HG03139 (cell line): ENCODE results near the gene PSMC3.

ENCODE experiments used
- ATAC-seq: cut with Tn5 transposase; IDR thresholded peaks from one replicate; pipeline ENCODE4 v1.9.1; 2021; ENCODE audit not compliant: unreplicated experiment

PSMC3 gene

DNA sequence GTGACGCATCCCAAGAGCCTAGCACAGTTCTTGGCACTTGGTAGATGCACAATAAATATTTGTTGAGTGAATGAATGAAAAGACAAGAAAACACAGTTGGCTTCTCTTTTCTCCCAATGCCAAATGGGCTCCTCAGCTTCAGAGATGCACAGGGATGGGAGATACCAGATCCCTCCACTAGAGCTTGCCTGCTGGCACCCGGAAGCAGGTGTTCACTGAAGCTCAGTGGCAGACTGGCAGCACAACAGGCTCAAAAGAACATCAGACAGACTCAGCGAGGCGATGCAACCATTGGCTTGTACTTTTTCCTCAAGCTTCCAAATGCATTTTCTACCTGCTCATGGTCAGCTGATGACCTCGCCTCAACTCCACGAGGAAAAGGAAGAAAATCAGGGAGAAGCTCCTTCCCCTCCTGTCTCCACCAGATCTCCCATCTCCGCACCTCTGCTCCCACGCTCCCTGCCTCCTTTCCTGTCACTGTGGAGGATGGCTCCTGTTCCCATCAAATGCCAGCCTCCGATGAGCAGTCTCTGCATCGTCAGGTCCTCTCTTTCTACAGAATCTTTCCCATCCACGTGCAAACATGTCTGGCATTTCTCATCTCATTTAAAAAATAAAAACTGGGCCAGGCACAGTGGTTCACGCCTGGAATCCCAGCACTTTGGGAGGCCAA, 16.9 kb upstream of the PSMC3 start:
- ATAC-seq, result no peak

DNA sequence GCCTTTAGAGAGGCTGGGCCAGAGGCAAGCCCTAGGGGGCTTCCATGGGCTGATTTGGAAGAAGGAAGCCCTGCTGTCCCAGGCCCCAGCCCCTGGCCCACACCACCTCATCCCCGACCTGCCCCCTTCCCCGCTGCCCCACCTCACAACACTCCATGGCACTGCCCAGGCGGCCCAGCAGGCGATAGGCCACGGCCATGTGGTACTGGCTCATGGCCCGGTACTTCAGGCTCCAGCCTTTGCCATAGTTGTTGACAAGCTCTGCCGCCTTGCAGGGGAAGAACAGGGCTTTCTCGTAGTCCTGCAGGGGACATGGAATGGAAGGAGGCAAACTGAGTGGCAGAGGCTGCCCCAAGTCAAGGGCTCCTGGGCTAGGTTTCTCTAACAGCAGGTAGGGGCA, 16.3 kb upstream of the PSMC3 start:
- no peak for ATAC-seq

GRCh38 chr11:47441421-47441820, 15.2 kb upstream of the PSMC3 start:
- no peak for ATAC-seq

- ATAC-seq, result no peak
Observed at GRCh38 chr11:47440054-47440476, 13.8 kb upstream of the PSMC3 start.

GRCh38 chr11:47438721-47439120, 12.5 kb upstream of the PSMC3 start:
- no peak for ATAC-seq

DNA sequence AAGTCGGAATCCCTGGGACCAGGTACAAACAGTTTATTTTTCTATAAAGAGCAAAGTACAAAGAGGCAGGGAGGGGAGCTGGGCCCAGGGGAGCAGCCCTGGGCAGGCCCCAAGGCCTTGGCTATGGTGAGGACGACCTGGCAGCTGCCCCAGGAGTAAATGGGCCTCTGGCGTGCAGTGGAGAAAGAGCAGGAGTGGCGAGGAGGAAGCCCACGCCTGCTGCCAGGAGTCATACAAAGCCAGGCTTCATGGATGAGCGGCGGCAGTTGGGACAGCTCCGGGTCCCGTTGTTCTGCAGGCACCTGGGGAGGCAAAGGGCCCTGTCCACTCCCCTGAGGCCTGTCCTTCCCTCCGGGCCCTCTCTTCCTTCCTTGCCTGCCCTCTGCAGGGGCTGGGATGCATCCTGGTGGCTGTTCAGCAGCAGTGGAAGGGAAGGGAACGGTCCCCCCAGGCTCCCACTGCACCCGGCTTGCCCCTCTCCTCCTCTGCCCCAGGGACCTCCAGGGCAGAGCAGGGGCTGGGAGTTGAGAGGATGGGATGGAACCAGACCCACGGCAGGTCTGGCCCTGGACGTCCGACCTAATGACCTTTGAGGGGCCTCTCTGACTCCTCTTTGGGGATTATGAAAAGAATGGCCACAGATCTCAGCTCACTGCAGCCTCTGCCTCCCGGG, 11.6 kb upstream of the PSMC3 start:
- ATAC-seq, result no peak

DNA sequence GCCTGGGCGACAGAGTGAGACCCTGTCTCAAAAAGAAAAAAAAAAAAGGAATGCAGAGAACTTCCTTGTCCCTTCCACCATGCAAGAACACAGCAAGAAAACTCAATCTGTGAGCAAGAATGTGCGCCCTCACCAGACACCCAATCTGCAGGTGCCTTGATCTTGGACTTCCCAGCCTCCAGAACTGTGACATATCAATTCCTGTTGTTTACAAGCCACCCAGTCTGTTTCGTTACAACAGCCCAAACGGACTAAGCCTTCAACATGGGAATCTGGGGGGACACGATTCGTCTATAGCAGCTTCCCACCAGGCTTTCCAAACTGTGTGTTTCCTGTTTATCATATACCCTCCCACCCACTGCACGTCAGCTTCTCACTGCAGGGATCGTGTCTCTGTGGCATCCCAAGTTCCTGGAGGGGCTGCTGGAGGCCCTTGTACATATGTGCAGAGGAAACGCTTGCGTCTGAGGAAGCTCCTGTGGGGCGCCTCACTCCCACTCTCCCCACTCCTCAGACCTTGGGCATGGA, 11.0 kb upstream of the PSMC3 start:
- ATAC-seq, result no peak

- no peak for ATAC-seq
Observed at GRCh38 chr11:47436726-47437125, 10.5 kb upstream of the PSMC3 start.

- ATAC-seq, result no peak
Observed at GRCh38 chr11:47435687-47436086, 9.4 kb upstream of the PSMC3 start.

DNA sequence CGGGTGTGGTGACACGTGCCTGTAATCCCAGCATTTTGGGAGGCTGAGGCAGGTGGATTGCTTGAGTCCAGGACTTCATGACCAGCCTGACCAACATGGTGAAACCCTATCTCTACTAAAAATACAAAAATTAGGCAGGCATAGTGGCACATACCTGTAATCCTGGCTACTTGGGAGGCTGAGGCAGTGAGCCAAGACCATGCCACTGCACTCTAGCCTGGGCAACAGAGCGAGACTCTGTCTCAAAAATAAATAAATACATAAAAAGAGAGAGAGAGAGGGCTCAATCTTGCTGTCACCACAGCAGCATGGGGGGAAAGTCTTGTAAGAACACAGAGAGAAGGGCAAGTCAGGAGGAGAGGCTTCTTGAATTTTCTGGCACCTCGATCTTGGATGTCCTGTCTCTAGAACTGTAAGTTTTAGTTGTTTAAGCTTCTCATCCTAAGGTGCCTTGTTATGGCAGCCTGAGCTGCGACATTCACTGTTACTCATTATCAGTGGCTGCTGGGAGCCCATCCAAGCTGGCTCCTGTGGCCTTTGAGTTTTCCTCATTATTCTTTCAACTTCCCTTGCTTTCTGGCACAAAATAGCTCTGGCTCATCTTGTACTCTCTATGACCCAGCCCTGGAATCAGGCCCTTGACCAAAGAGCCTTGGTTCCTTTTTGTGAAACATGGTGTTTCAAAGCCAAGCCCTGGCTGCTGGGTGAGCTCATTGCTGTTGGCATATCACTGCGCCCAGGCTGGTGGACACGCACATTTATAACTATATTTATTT, 8.0 kb upstream of the PSMC3 start:
- ATAC-seq, result no peak

- ATAC-seq, result no peak
Observed at GRCh38 chr11:47433157-47433556, 6.9 kb upstream of the PSMC3 start.

GRCh38 chr11:47431356-47432083, 5.3 kb upstream of the PSMC3 start:
- ATAC-seq, result no peak

- no peak for ATAC-seq
Observed at GRCh38 chr11:47430524-47430923, 4.3 kb upstream of the PSMC3 start.

DNA sequence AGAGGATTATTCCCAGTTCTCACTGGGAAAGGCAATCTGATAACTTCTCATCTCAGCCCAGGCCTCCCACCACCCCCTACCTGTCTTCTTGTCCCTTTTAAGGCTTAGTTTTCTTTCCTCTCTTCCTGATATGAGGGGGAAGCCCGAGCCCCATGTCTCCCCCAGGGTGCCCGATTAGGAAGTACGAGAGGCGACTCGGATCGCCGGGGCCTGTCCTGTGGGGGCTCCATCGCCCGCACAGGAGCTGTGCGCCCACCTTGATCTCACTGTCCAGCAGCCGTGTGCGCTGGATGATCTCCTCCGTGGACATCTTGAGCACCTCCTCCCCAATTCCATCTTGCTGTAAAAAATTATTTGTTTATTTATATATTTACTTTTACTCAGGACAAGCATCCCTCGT, 628 bp downstream of the PSMC3 start:
- no peak for ATAC-seq

GRCh38 chr11:47418454-47419259, 7.6 kb downstream of the PSMC3 start:
- ATAC-seq, result no peak

GRCh38 chr11:47417712-47418111, 8.5 kb downstream of the PSMC3 start:
- no peak for ATAC-seq

- no peak for ATAC-seq
Observed at GRCh38 chr11:47415949-47416472, 10.2 kb downstream of the PSMC3 start.

- no peak for ATAC-seq
Observed at GRCh38 chr11:47415091-47415854, 11.0 kb downstream of the PSMC3 start.

- no peak for ATAC-seq
Observed at GRCh38 chr11:47414685-47415070, 11.6 kb downstream of the PSMC3 start.
